Measurements from ENCODE around the gene B3GAT2. TPM values are rescaled to one million over a fixed set of nuclear protein-coding genes. Genes with fewer than 3 reads are reported as not detected.

B3GAT2 gene
- total RNA-seq, 1 experiment from 2014 or later: 0.22 TPM

GRCh38 chr6:70954750-70955149 is 2.1 kb downstream of the B3GAT2 start:
- Mint-ChIP-seq H3K27ac (no peak overlapping the region; a peak in 1 of 7 replicates), H3K9me3 (no peaks in the 10 kb centered on the region), H3K36me3 (ENCODE audit: insufficient read depth in 1 of 3, low read depth in 3 of 3) (no peaks in the 10 kb centered on the region; a peak in 1 of 7 replicates), H3K4me3 (peak overlapping the region; percentile 61 to 82), H3K27me3 (ENCODE audit: low read depth) (peaks cover 71% of the 10 kb centered on the region), H3K4me1 (peaks cover 5 to 18% of the 10 kb centered on the region in 2 experiments)
- Histone ChIP-seq H3K9me3 (ENCODE audit: control insufficient read depth, low read depth, low read length) (no peaks in the 10 kb centered on the region), H3K4me1 (ENCODE audit: insufficient read depth, low read length) (peaks cover 2% of the 10 kb centered on the region; the same call in 1 of the 2 replicates), H3K79me2 (ENCODE audit: insufficient read depth, low read length) (no peaks in the 10 kb centered on the region), H3K79me1 (ENCODE audit: insufficient read depth, low read depth, low read length, poor library complexity, severe bottlenecking) (no peaks in the 10 kb centered on the region), H3K23me2 (ENCODE audit: insufficient read length, low read depth, low read length, poor library complexity, severe bottlenecking) (peaks cover 19% of the 10 kb centered on the region), H2BK20ac (ENCODE audit: low read depth, low read length, poor library complexity, severe bottlenecking) (no peak overlapping the region), H2BK15ac (ENCODE audit: low read depth, low read length) (no peak overlapping the region), H2BK120ac (ENCODE audit: low read depth, low read length, poor library complexity, severe bottlenecking) (no peak overlapping the region), H4K5ac (ENCODE audit: insufficient read length, low read depth, low read length) (no peak overlapping the region), H2AK5ac (ENCODE audit: insufficient read length, low read length) (no peak overlapping the region), H4K91ac (ENCODE audit: insufficient read length, low read depth, low read length) (no peak overlapping the region), H2BK12ac (ENCODE audit: insufficient read length, low read depth, low read length) (no peak overlapping the region), H3T11ph (ENCODE audit: low read length) (no peak overlapping the region), H2BK5ac (ENCODE audit: insufficient read length, low read length) (no peak overlapping the region), H3K14ac (ENCODE audit: insufficient read depth, low read length) (no peak overlapping the region), H3K56ac (ENCODE audit: insufficient read length, low read depth, low read length) (no peak overlapping the region), H3K4ac (ENCODE audit: low read depth, low read length) (no peak overlapping the region), H2AFZ (ENCODE audit: low read length) (no peak overlapping the region), H3K27me3 (ENCODE audit: insufficient read depth, low read length) (peaks cover 19% of the 10 kb centered on the region; the same call in 1 of the 2 replicates), H3K4me2 (ENCODE audit: insufficient read depth, insufficient read length, low read length) (peak overlapping the region; percentile 45), H3K9ac (ENCODE audit: extremely low read depth, insufficient read length, low read length) (no peak overlapping the region), H4K20me1 (ENCODE audit: control insufficient read depth, insufficient read depth, insufficient read length) (no peaks in the 10 kb centered on the region), H3K27ac (ENCODE audit: insufficient read length, low read depth, low read length) (no peak overlapping the region), H4K8ac (replicated peaks; ENCODE audit: insufficient read length, low read depth, low read length) (no peak overlapping the region), H3K23ac (ENCODE audit: insufficient read length, low read depth, low read length) (no peak overlapping the region), H3K18ac (ENCODE audit: insufficient read length, low read depth, low read length) (no peak overlapping the region)
- TF ChIP-seq, protein P1, sequence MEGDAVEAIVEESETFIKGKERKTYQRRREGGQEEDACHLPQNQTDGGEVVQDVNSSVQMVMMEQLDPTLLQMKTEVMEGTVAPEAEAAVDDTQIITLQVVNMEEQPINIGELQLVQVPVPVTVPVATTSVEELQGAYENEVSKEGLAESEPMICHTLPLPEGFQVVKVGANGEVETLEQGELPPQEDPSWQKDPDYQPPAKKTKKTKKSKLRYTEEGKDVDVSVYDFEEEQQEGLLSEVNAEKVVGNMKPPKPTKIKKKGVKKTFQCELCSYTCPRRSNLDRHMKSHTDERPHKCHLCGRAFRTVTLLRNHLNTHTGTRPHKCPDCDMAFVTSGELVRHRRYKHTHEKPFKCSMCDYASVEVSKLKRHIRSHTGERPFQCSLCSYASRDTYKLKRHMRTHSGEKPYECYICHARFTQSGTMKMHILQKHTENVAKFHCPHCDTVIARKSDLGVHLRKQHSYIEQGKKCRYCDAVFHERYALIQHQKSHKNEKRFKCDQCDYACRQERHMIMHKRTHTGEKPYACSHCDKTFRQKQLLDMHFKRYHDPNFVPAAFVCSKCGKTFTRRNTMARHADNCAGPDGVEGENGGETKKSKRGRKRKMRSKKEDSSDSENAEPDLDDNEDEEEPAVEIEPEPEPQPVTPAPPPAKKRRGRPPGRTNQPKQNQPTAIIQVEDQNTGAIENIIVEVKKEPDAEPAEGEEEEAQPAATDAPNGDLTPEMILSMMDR (conservative IDR thresholded peaks at IDR 0.05): no peak
- peak; percentile 33 for DNase-seq
- WGBS (ENCODE audit: extremely low coverage, insufficient read length, low lambda C conversion rate): no CpG with 5 or more reads among the region's 14 CpGs

Measured in H9 (cell line).